ENCODE measurements around the gene REEP3.
A peak's percentile ranks its signal among the peaks of the same experiment; 100 is the strongest.

REEP3 gene

DNA sequence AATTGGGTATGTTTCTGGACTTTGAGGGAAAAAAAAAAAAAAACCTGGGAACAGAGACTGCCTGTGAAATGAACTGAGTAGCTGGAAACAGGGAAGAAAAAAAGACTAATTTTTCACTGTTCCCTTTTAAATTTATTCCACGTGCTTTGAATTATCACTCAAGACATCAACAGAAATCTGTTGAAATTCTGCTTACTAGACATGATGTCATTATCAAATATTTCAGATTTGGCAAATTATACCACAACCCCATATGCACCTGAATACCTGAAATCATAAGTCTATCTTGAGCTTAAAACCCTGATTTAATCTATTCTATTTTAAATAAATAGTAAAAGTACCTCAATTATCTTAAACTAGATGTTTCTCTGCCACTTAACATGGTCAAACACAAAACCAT is 5.0 kb upstream of the REEP3 start:
- TF ChIP-seq, protein P1, sequence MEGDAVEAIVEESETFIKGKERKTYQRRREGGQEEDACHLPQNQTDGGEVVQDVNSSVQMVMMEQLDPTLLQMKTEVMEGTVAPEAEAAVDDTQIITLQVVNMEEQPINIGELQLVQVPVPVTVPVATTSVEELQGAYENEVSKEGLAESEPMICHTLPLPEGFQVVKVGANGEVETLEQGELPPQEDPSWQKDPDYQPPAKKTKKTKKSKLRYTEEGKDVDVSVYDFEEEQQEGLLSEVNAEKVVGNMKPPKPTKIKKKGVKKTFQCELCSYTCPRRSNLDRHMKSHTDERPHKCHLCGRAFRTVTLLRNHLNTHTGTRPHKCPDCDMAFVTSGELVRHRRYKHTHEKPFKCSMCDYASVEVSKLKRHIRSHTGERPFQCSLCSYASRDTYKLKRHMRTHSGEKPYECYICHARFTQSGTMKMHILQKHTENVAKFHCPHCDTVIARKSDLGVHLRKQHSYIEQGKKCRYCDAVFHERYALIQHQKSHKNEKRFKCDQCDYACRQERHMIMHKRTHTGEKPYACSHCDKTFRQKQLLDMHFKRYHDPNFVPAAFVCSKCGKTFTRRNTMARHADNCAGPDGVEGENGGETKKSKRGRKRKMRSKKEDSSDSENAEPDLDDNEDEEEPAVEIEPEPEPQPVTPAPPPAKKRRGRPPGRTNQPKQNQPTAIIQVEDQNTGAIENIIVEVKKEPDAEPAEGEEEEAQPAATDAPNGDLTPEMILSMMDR (conservative IDR thresholded peaks at IDR 0.05; ENCODE audit: low read length): no peak
- TF ChIP-seq EZH2phosphoT487 (IDR thresholded peaks at IDR 0.05; ENCODE audit: borderline replicate concordance): no peak
- Histone ChIP-seq H3F3A (ENCODE audit: low read depth) (no peaks in the 10 kb centered on the region), H3K9ac (ENCODE audit: low read depth, low read length, poor library complexity, severe bottlenecking) (no peak overlapping the region), H3K36me3 (ENCODE audit: insufficient read depth, low read length) (no peaks in the 10 kb centered on the region), H2AFZ (ENCODE audit: low read length) (no peak overlapping the region), H3K4me3 (ENCODE audit: low read length, poor library complexity, severe bottlenecking) (no peak overlapping the region), H4K20me1 (ENCODE audit: insufficient read depth, low read length, poor library complexity, severe bottlenecking) (peaks cover 39% of the 10 kb centered on the region), H3K27me3 (ENCODE audit: insufficient read depth, low read length, poor library complexity, severe bottlenecking) (no peaks in the 10 kb centered on the region), H3K4me2 (ENCODE audit: low read depth, low read length, poor library complexity, severe bottlenecking) (peak overlapping the region; percentile 83), H3K9me2 (replicated peaks; ENCODE audit: low read depth, low read length) (no peaks in the 10 kb centered on the region), H3K9me3 (ENCODE audit: insufficient read depth, low read depth, low read length) (no peaks in the 10 kb centered on the region), H3K79me2 (ENCODE audit: insufficient read depth, low read length) (peaks cover 93% of the 10 kb centered on the region), H3K4me1 (ENCODE audit: insufficient read depth, low read length, poor library complexity, severe bottlenecking) (peaks cover 52% of the 10 kb centered on the region)

- Histone ChIP-seq H3K9me2 (replicated peaks; ENCODE audit: low read depth, low read length) (no peaks in the 10 kb centered on the region), H3K9me3 (ENCODE audit: insufficient read depth, low read depth, low read length) (no peaks in the 10 kb centered on the region), H3K27me3 (ENCODE audit: insufficient read depth, low read length, poor library complexity, severe bottlenecking) (no peaks in the 10 kb centered on the region), H2AFZ (ENCODE audit: low read length) (no peak overlapping the region), H3K4me3 (ENCODE audit: low read length, poor library complexity, severe bottlenecking) (peak overlapping the region; percentile 79), H3K36me3 (ENCODE audit: insufficient read depth, low read length) (no peaks in the 10 kb centered on the region), H3F3A (ENCODE audit: low read depth) (no peaks in the 10 kb centered on the region), H3K79me2 (ENCODE audit: insufficient read depth, low read length) (peaks cover 91% of the 10 kb centered on the region), H3K4me1 (ENCODE audit: insufficient read depth, low read length, poor library complexity, severe bottlenecking) (peaks cover 66% of the 10 kb centered on the region), H3K9ac (ENCODE audit: low read depth, low read length, poor library complexity, severe bottlenecking) (peak overlapping the region; percentile 74), H4K20me1 (ENCODE audit: insufficient read depth, low read length, poor library complexity, severe bottlenecking) (peaks cover 45% of the 10 kb centered on the region), H3K4me2 (ENCODE audit: low read depth, low read length, poor library complexity, severe bottlenecking) (peak overlapping the region; percentile 83)
- TF ChIP-seq, protein P1 (conservative IDR thresholded peaks at IDR 0.05; ENCODE audit: low read length): no peak
These were observed 2.4 kb upstream of the REEP3 start for GRCh38 chr10:63518690-63519288.

DNA sequence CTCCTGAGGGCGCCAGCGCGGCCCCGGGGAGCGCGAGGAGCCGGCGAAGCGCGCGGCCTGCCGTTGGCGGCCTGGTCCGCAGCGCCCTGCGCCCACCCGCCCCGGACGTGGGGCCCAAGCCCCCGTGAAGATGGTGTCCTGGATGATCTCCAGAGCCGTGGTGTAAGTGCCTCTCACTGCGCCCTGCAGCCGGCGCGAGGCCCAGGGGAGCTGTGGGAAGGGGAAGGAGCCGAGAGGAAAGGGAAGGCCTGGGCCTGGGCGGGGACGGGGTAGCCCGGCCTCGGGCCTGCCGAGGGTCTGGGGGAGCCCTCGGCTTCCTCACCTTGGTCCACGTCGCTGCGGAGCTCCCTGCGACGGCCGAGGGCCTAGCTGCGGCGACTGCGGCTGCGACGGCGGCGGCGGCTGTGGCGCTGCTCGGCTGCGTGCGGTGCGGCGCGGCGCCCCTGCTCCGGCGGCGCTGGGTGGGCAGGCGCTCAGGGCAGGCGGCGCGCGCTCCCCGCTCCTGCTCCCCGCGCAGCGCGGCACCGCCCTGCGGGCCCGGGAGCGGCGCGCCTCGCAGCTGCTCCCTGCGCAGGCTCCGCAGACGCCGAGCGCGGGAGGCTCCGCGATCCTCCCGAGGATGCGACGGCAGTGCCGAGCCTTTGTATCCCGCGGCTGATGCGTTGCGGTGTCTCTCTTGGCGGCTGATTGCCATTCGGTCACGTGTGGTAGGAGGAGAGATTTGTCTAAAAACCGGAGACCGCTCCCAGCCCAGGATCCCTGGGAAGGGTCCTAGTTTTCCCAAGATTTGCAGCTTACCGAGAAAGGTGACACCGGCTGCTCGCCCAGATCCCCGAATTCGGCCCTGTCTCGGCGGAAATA is 445 bp downstream of the REEP3 start:
- no peaks in the 10 kb centered on the region for H3F3A ChIP-seq (ENCODE audit: low read depth)
- no peaks in the 10 kb centered on the region for H3K9me2 ChIP-seq (replicated peaks; ENCODE audit: low read depth, low read length)
- H4K20me1 ChIP-seq (ENCODE audit: insufficient read depth, low read length, poor library complexity, severe bottlenecking): peaks cover 37% of the 10 kb centered on the region
- H3K4me2 ChIP-seq (ENCODE audit: low read depth, low read length, poor library complexity, severe bottlenecking): peak overlapping the region; percentile 91
- TF ChIP-seq EZH2phosphoT487 (IDR thresholded peaks at IDR 0.05; ENCODE audit: borderline replicate concordance): no peak
- TF ChIP-seq, protein P1 (conservative IDR thresholded peaks at IDR 0.05; ENCODE audit: low read length): no peak
- H3K27me3 ChIP-seq (ENCODE audit: insufficient read depth, low read length, poor library complexity, severe bottlenecking): no peaks in the 10 kb centered on the region
- peaks cover 85% of the 10 kb centered on the region for H3K79me2 ChIP-seq (ENCODE audit: insufficient read depth, low read length)
- peak overlapping the region; percentile 87 for H2AFZ ChIP-seq (ENCODE audit: low read length)
- H3K4me1 ChIP-seq (ENCODE audit: insufficient read depth, low read length, poor library complexity, severe bottlenecking): peaks cover 53% of the 10 kb centered on the region
- H3K9ac ChIP-seq (ENCODE audit: low read depth, low read length, poor library complexity, severe bottlenecking): peak overlapping the region; percentile 79
- no peaks in the 10 kb centered on the region for H3K9me3 ChIP-seq (ENCODE audit: insufficient read depth, low read depth, low read length)
- H3K36me3 ChIP-seq (ENCODE audit: insufficient read depth, low read length): no peaks in the 10 kb centered on the region
- peak overlapping the region; percentile 82 for H3K4me3 ChIP-seq (ENCODE audit: low read length, poor library complexity, severe bottlenecking)

All from Loucy (cell line).